ENCODE results near the gene MSS51.

The MSS51 gene

GRCh38 chr10:73379064-73379748, 54.2 kb downstream of the MSS51 start:
- FAIRE-seq (peak; percentile 26), DNase-seq (ENCODE audit: insufficient read length, low spot score) (no peak)
- TF ChIP-seq POLR2AphosphoS5 (IDR thresholded peaks at IDR 0.05; ENCODE audit: low read depth, low read length) = no peak
- peak; percentile 74 for TF ChIP-seq SPI1 (IDR thresholded peaks at IDR 0.05; ENCODE audit: low read depth, low read length)

- DNase-seq (ENCODE audit: insufficient read length, low spot score) = no peak
- TF ChIP-seq POU2F2 (IDR thresholded peaks at IDR 0.05; ENCODE audit: low read depth, low read length) (no peak), PAX5 (IDR thresholded peaks at IDR 0.05; ENCODE audit: insufficient read depth, low read length, severe bottlenecking) (no peak), POLR2A (IDR thresholded peaks at IDR 0.05; ENCODE audit: low read depth, low read length) (no peak), POLR2AphosphoS5 (IDR thresholded peaks at IDR 0.05; ENCODE audit: low read depth, low read length) (no peak), SPI1 (IDR thresholded peaks at IDR 0.05; ENCODE audit: low read depth, low read length) (no peak), TAF1 (IDR thresholded peaks at IDR 0.05; ENCODE audit: low read depth, low read length) (no peak)
- no peak for FAIRE-seq
Measured at GRCh38 chr10:73376679-73377078, 56.7 kb downstream of the MSS51 start.

Measured in GM12891 (cell line).